SU-DHL-6 (cell line): ENCODE data around the gene ACTN4.

Source experiments
- H2AFZ ChIP-seq: fragments of 200-600 bp; sonication (generic); 2 replicates; pipeline ENCODE4 v1.6.1; 2014; ENCODE audit warnings: low read depth, mild to moderate bottlenecking, moderate library complexity, mixed read lengths, antibody characterized with exemption, low read length; ENCODE audit not compliant: severe bottlenecking
- H3F3A ChIP-seq: fragments of 200-600 bp; shearing (Covaris generic); 2 replicates; pipeline ENCODE4 v1.6.0; 2016; ENCODE audit warnings: antibody characterized with exemption, mild to moderate bottlenecking; ENCODE audit not compliant: insufficient read depth
- H3K27ac ChIP-seq: fragments of 200-600 bp; sonication (generic); 2 replicates; pipeline ENCODE4 v1.5.1; 2016; ENCODE audit warnings: low read depth, mild to moderate bottlenecking, low read length, moderate library complexity, mixed read lengths
- H3K27me3 ChIP-seq: fragments of 200-600 bp; sonication (generic), shearing (Covaris generic); 2 replicates; pipeline ENCODE4 v1.6.0; 2014; ENCODE audit warnings: mild to moderate bottlenecking, low read length
- H3K36me3 ChIP-seq: fragments of 200-600 bp; sonication (generic); 2 replicates; pipeline ENCODE4 v1.6.1; 2014; ENCODE audit warnings: mild to moderate bottlenecking, low read length, mixed read lengths
- H3K4me2 ChIP-seq: fragments of 300-600, 200-600 bp; shearing (Covaris generic), sonication (generic); 2 replicates; pipeline ENCODE4 v1.6.0; 2014; ENCODE audit warnings: low read length, low read depth, mild to moderate bottlenecking; ENCODE audit not compliant: poor library complexity, severe bottlenecking
- H3K4me3 ChIP-seq: fragments of 200-600 bp; sonication (generic); 2 replicates; pipeline ENCODE4 v1.5.1; 2014; ENCODE audit warnings: antibody characterized with exemption, low read length, mild to moderate bottlenecking, mixed read lengths; ENCODE audit not compliant: insufficient read depth, poor library complexity, severe bottlenecking
- H3K79me2 ChIP-seq: fragments of 200-600 bp; sonication (generic); 2 replicates; pipeline ENCODE4 v1.6.1; 2014; ENCODE audit warnings: mild to moderate bottlenecking, low read length, moderate library complexity; ENCODE audit not compliant: insufficient read depth
- H3K9ac ChIP-seq: fragments of 200-600 bp; sonication (generic); 2 replicates; pipeline ENCODE4 v1.7.0; 2014; ENCODE audit warnings: mild to moderate bottlenecking, low read length
- H3K9me2 ChIP-seq: fragments of 200-600 bp; sonication (generic); replicated peaks from 2 replicates; pipeline ENCODE4 v1.6.1; 2014; ENCODE audit warnings: low read length; ENCODE audit not compliant: insufficient read depth
- H3K9me3 ChIP-seq: fragments of 200-600 bp; sonication (generic); 2 replicates; pipeline ENCODE4 v1.6.1; 2014; ENCODE audit warnings: low read length, mixed read lengths; ENCODE audit not compliant: insufficient read depth
- H4K20me1 ChIP-seq: fragments of 200-600 bp; sonication (generic); 2 replicates; pipeline ENCODE4 v1.6.1; 2014; ENCODE audit warnings: low read depth, mild to moderate bottlenecking, antibody characterized with exemption, low read length, moderate library complexity, mixed read lengths
- EZH2phosphoT487 ChIP-seq: fragments of 200-600 bp; sonication (generic), shearing (Covaris generic); conservative IDR thresholded peaks from 2 replicates; pipeline ENCODE4 v1.6.1; 2018; ENCODE audit warnings: mild to moderate bottlenecking, antibody characterized with exemption, low read length, moderate library complexity, mixed read lengths
- TF ChIP-seq, protein P1 (sequence below): fragments of 200-600 bp; sonication (generic); IDR thresholded peaks from one replicate; pipeline ENCODE4 v1.5.1; 2017; ENCODE audit warnings: antibody characterized with exemption, mild to moderate bottlenecking, low read length, moderate library complexity; ENCODE audit not compliant: insufficient read depth, poor library complexity, severe bottlenecking

The ACTN4 gene

DNA sequence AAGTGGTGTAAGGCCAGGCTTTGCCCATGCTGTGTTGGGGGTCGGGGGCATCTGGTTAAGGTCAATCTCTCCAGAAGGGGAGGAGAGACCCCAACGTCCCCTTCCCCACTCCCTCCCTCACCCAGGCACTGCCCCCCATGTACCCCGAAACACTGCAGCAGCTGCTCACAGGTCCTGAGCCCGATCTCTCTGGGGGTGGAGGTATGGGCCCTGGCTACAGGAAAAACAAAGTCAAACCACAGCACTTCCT is 86.7 kb downstream of the ACTN4 start:
- Histone ChIP-seq H3K27ac (no peak overlapping the region), H3K4me2 (no peak overlapping the region), H3K9ac (no peak overlapping the region), H3K36me3 (0 out of 2 replicates have a peak, but pooled peaks cover 3% of the 10 kb centered on the region), H3K9me3 (no peaks in the 10 kb centered on the region), H3K27me3 (no peaks in the 10 kb centered on the region), H3K9me2 (no peaks in the 10 kb centered on the region), H3K79me2 (no peaks in the 10 kb centered on the region), H3F3A (peaks cover 6% of the 10 kb centered on the region), H2AFZ (no peak overlapping the region), H3K4me3 (no peak overlapping the region), H4K20me1 (no peaks in the 10 kb centered on the region)
- no peak for TF ChIP-seq EZH2phosphoT487
- TF ChIP-seq, protein P1, sequence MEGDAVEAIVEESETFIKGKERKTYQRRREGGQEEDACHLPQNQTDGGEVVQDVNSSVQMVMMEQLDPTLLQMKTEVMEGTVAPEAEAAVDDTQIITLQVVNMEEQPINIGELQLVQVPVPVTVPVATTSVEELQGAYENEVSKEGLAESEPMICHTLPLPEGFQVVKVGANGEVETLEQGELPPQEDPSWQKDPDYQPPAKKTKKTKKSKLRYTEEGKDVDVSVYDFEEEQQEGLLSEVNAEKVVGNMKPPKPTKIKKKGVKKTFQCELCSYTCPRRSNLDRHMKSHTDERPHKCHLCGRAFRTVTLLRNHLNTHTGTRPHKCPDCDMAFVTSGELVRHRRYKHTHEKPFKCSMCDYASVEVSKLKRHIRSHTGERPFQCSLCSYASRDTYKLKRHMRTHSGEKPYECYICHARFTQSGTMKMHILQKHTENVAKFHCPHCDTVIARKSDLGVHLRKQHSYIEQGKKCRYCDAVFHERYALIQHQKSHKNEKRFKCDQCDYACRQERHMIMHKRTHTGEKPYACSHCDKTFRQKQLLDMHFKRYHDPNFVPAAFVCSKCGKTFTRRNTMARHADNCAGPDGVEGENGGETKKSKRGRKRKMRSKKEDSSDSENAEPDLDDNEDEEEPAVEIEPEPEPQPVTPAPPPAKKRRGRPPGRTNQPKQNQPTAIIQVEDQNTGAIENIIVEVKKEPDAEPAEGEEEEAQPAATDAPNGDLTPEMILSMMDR, result no peak

- Histone ChIP-seq H3K9me3 (no peaks in the 10 kb centered on the region), H3K79me2 (no peaks in the 10 kb centered on the region), H3K27me3 (no peaks in the 10 kb centered on the region), H3K36me3 (0 out of 2 replicates have a peak, but pooled peaks cover 3% of the 10 kb centered on the region), H3K4me2 (peak overlapping the region; percentile 0), H3K9me2 (no peaks in the 10 kb centered on the region), H2AFZ (no peak overlapping the region), H3K9ac (no peak overlapping the region), H3F3A (peaks cover 6% of the 10 kb centered on the region), H3K4me3 (no peak overlapping the region), H4K20me1 (no peaks in the 10 kb centered on the region), H3K27ac (no peak overlapping the region; the same call in 1 of the 2 replicates)
- TF ChIP-seq EZH2phosphoT487, result no peak
- TF ChIP-seq, protein P1, result no peak
These were observed 87.2 kb downstream of the ACTN4 start for GRCh38 chr19:38734426-38735256.

GRCh38 chr19:38735257-38735686 is 87.8 kb downstream of the ACTN4 start:
- Histone ChIP-seq H3K4me2 (peak overlapping the region; percentile 0), H3K27ac (no peak overlapping the region), H3K9me2 (no peaks in the 10 kb centered on the region), H3K79me2 (no peaks in the 10 kb centered on the region), H3K9me3 (no peaks in the 10 kb centered on the region), H3K36me3 (0 out of 2 replicates have a peak, but pooled peaks cover 1% of the 10 kb centered on the region), H4K20me1 (no peaks in the 10 kb centered on the region), H3K27me3 (no peaks in the 10 kb centered on the region), H2AFZ (no peak overlapping the region), H3F3A (peaks cover 6% of the 10 kb centered on the region), H3K4me3 (no peak overlapping the region), H3K9ac (no peak overlapping the region)
- TF ChIP-seq EZH2phosphoT487, result no peak
- TF ChIP-seq, protein P1, result no peak
